ENCODE measurements around the gene TTC27. TPM values are rescaled to one million over a fixed set of nuclear protein-coding genes. Genes with fewer than 3 reads are reported as not detected.
"Not testable (repeated sequence)": the region's sequence is repeated elsewhere in the genome, so short reads cannot be mapped to it uniquely, and the experiment has no call there.

TTC27 gene
- polyA plus RNA-seq, 3 donors = 18.1 to 26.9 (median 21.2) TPM

DNA sequence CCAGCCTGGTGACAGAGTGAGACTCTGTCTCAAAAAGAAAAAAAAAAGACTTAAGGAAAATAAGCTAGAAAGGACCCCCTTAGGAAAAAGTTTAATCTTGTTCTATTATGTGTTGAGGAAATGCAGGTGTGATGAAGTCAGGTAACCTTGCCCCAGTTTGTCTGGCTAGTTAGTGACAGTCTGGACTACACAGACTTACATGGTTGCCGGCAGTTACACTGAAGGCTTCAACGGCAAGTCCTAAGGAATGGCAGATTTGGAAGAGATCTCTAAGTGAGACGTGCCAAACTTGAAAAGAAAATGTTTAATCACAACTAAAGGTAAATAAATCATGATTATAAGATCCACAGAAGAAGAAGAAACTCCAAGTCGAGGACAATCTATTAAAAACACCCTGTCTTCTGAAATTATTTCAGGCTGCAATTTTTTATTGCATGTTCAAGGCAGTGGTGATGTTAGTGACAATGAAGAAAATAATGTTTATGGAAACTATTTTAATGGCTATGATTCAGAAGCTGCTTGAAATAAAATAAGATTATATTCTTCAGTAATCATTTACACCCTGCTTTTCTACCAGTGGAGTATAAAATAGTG is 84.2 kb downstream of the TTC27 start:
- DNase-seq (ENCODE audit: extremely low read depth in 1 of 11, low read depth in 9 of 11, low spot score in 4 of 11) = no peak

DNA sequence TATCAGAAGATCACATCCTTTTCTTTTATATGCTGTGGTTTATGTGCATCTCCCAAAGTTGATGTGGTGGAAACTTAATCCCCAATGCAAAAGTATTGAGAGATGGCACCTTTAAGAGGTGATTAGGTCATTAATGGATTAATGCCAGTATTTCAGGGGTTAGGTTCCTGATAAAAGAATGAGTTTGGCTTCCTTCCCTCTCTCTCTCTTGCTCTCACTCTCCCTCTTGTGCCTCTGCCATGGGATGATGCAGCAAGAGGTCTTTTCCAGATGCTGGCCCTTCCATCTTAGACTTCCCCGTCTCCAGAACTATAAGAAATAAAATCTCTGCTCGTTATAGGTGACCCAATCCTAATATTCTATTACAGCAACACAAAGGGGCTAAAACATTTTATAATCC is 85.0 kb downstream of the TTC27 start:
- no peak for DNase-seq (ENCODE audit: extremely low read depth in 1 of 11, low read depth in 9 of 11, low spot score in 4 of 11)

DNA sequence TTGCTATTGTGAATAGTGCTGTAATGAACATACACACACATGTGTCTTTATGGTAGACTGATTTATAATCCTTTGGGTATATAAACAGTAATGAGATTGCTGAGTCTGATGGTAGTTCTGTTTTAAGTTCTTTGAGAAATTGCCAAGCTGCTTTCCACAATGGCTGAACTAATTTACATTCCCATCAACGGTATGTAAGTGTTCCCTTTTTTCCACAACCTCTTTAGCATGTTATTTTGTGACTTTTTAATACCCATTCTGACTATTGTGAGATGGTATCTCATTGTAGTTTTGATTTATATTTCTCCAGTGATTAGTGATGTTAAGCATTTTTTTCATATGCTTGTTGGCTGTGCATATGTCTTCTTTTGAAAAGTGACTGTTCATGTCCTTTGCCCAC is 86.7 kb downstream of the TTC27 start:
- DNase-seq (ENCODE audit: extremely low read depth in 1 of 11, low read depth in 9 of 11, low spot score in 4 of 11) = no peak

- DNase-seq (ENCODE audit: extremely low read depth in 1 of 11, low read depth in 9 of 11, low spot score in 4 of 11) = no peak
Observed at GRCh38 chr2:32715391-32715841, 87.6 kb downstream of the TTC27 start.

- DNase-seq (ENCODE audit: extremely low read depth in 1 of 11, low read depth in 9 of 11, low spot score in 4 of 11) = no peak
Observed at GRCh38 chr2:32715981-32716380, 88.1 kb downstream of the TTC27 start.

DNA sequence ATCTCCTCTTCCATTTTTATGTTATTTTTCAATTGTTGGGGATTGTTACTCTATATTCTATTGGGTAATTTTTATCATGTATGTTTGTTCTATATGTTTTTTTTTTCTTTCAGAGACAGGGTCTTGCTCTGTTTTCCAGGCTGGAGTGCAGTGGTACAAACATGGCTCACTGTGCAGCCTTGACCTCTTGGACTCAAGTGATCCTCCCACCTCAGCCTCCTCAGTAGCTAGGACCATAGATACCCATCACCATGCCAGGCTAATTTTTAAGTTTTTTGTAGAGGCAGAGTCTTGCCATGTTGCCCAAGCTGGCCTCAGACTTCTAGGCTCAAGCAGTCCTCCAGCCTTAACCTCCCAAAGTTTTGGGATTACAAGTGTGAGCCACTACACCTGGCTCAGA is 88.7 kb downstream of the TTC27 start:
- DNase-seq (ENCODE audit: extremely low read depth in 1 of 11, low read depth in 9 of 11, low spot score in 4 of 11) = no peak

GRCh38 chr2:32718752-32719151 is 90.9 kb downstream of the TTC27 start:
- DNase-seq (ENCODE audit: extremely low read depth in 1 of 11, low read depth in 9 of 11, low spot score in 4 of 11) = no peak

GRCh38 chr2:32719430-32719829 is 91.6 kb downstream of the TTC27 start:
- no peak for DNase-seq (ENCODE audit: extremely low read depth in 1 of 11, low read depth in 9 of 11, low spot score in 4 of 11)

DNA sequence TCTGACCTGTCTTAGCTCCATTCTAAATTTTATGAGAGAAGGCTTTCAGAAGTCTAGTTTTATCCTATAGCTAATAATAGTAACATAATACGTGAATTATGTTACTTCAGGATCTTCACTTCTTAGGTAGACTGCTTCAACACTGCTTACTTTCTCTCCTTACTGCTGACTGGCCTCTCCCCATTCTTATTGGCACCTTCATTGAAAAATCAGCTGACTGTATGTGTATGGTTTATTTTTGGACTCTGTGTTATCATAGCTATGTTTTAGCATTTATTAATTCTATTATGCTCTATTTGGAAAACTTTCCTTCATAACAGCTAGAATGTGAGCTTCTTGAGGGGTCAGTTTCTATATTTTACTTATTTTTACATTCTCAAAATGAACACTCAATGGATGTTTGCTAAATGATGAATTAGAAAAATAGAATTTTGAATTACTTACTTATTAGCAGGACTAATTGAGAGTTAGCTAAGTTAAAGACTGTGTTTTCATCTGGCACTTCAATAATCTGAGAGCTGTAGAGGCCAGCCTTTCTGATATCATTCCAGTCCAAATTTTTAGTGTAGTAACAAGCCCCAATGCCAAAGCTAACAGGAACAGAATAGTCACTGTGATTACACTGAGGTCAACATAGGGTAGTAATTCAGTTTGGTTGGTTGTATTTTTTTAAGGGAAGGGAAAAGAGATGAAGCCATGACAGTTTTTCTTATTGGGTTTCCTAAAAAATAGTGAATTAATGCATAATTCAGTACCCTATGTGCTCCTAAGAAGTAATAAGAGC is 92.3 kb downstream of the TTC27 start:
- DNase-seq (ENCODE audit: extremely low read depth in 1 of 11, low read depth in 9 of 11, low spot score in 4 of 11) = no peak

DNA sequence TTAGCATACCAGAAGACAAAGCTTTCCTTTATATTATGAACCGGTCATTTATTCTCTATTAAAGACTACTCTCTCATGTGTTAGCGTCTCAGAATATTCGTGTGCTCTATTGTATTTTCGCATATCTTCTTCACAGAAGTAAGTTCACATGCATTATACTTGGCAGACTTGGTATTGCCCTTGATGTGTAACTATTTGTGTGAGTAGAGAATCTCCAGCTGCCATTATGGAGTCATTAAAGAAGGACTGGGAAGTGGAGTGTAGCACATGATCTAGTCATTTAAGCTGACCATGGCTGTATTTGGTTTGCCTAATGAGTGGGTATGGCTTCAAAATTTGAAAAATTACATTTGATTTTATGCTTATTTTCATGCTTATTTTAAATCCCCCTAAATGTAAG is 92.9 kb downstream of the TTC27 start:
- no peak for DNase-seq (ENCODE audit: extremely low read depth in 1 of 11, low read depth in 9 of 11, low spot score in 4 of 11)

- no peak for DNase-seq (ENCODE audit: extremely low read depth in 1 of 11, low read depth in 9 of 11, low spot score in 4 of 11)
Observed at GRCh38 chr2:32721376-32721775, 93.5 kb downstream of the TTC27 start.

DNA sequence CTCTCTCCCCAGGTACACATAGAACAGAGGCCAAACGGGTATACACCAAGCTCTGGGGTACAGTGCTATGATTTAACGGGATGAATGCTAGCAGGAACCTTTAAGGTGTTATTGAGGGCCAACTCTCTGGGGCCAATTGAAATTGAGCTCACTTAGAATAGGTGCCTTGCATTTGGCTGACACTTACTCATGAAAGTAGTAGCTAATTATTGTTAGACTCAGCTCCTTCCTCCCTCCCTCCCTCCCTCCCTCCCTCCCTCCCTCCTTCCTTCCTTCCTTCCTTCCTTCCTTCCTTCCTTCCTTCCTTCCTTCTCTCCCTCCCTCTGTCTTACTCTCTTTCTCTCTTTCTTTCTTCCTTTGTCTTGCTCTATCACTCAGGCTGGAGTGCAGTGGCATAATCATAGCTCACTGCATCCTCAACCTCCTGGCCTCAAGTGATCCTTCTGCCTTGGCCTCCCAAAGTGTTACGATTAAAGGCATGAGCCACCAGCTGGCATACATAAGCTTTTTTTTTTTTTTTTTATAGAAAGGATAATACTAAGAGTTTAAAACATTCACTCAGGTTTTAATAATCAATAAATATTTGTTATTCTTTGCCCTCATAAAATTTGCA is 95.7 kb downstream of the TTC27 start:
- DNase-seq (ENCODE audit: extremely low read depth in 1 of 11, low read depth in 9 of 11, low spot score in 4 of 11) = no peak

- not testable (repeated sequence) for DNase-seq (ENCODE audit: extremely low read depth in 1 of 11, low read depth in 9 of 11, low spot score in 4 of 11)
Observed at GRCh38 chr2:32726678-32727077, 98.8 kb downstream of the TTC27 start.

DNA sequence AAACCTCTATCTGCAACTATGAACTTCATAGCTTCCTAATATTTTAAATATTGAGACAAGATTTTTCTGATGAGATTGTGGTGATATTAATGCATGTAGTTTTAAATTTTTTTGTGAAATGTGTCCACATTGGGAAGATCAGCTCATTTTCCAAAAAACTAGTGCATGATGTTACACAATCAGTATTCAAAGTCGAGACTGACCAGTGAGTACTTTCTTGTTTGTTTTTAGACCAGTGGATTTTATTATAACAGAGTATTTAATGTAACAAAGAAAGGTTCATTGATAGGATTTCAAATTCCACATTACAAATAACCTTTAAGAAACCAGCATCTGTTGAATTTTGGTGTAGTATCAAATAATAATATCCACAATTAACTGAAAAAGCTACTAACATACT is 99.3 kb downstream of the TTC27 start:
- no peak for DNase-seq (ENCODE audit: extremely low read depth in 1 of 11, low read depth in 9 of 11, low spot score in 4 of 11)

DNA sequence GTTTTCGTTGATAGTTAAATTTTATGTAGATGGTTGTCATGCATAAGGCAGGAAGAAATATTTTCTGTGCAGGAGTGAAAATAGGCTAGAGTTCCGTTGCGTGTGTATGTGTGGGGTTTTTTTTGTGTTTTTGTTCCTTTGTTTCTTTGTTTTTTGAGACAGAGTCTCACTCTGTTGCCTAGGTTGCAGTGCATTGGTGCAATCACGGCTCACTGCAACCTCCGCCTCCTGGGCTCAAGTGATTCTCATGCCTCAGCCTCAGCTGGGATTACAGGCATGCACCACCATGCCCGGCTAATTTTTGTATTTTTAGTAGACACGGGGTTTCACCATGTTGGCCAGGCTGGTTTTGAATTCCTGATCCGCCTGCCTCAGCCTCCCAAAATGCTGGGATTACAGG is 103.1 kb downstream of the TTC27 start:
- not testable (repeated sequence) for DNase-seq (ENCODE audit: extremely low read depth in 1 of 11, low read depth in 9 of 11, low spot score in 4 of 11)

GRCh38 chr2:32732120-32732519 is 104.3 kb downstream of the TTC27 start:
- no peak for DNase-seq (ENCODE audit: extremely low read depth in 1 of 11, low read depth in 9 of 11, low spot score in 4 of 11)

GRCh38 chr2:32732912-32733472 is 105.1 kb downstream of the TTC27 start:
- no peak for DNase-seq (ENCODE audit: extremely low read depth in 1 of 11, low read depth in 9 of 11, low spot score in 4 of 11)

GRCh38 chr2:32735348-32735747 is 107.5 kb downstream of the TTC27 start:
- DNase-seq (ENCODE audit: extremely low read depth in 1 of 11, low read depth in 9 of 11, low spot score in 4 of 11) = no peak

GRCh38 chr2:32738939-32739338 is 111.1 kb downstream of the TTC27 start:
- DNase-seq (ENCODE audit: extremely low read depth in 1 of 11, low read depth in 9 of 11, low spot score in 4 of 11) = no peak

GRCh38 chr2:32739664-32740063 is 111.8 kb downstream of the TTC27 start:
- DNase-seq (ENCODE audit: extremely low read depth in 1 of 11, low read depth in 9 of 11, low spot score in 4 of 11) = peak in 4 of 11 donors; percentile 4 to 22 (median 9)

Data from renal cortex interstitium (tissue), 11 donors.